Lower lobe of right lung (tissue), 2 donors: ENCODE data around the gene TERT. TPM values are rescaled to one million over a fixed set of nuclear protein-coding genes. Genes with fewer than 3 reads are reported as not detected.

ENCODE experiments used
- ATAC-seq, 2 donors: fragments of 200-7000 bp; cut with Tn5 transposase; one replicate each; pipeline ENCODE4 v1.9.1; 2020 to 2022; ENCODE audit warnings: mild to moderate bottlenecking in 2 of 2, moderate library complexity in 2 of 2
- DNase-seq: peaks from one replicate; pipeline ENCODE4 v3.0.0-alpha.2; 2020
- H3K27ac ChIP-seq: fragments of 200-600 bp; one replicate; pipeline ENCODE4 v1.8.0; 2022
- H3K27me3 ChIP-seq: fragments of 200-600 bp; one replicate; pipeline ENCODE4 v1.8.0; 2022; ENCODE audit warnings: low read depth
- H3K36me3 ChIP-seq: fragments of 200-600 bp; one replicate; pipeline ENCODE4 v1.8.0; 2022; ENCODE audit warnings: mild to moderate bottlenecking
- H3K4me1 ChIP-seq: fragments of 200-600 bp; one replicate; pipeline ENCODE4 v1.8.0; 2022
- H3K4me3 ChIP-seq: fragments of 200-600 bp; one replicate; pipeline ENCODE4 v1.8.0; 2022; ENCODE audit warnings: mild to moderate bottlenecking
- H3K9me3 ChIP-seq: fragments of 200-600 bp; one replicate; pipeline ENCODE4 v1.8.0; 2022
- CTCF ChIP-seq: fragments of 200-600 bp; IDR thresholded peaks from one replicate; pipeline ENCODE4 v1.8.0; 2022; ENCODE audit warnings: antibody characterized with exemption, mild to moderate bottlenecking
- intact Hi-C: fragments of 100-400 bp; cut with DNase I; formaldehyde crosslinking; loops from one replicate; pipeline ENCODE4 v1.11.0; 2022
- total RNA-seq: library from RNA; stranded (reverse); fragmentation: NEBNext Ultra II Directional; extraction: Animal tissue kit (Norgen Biotek cat#: 25700); gene quantifications from one replicate; pipeline ENCODE4 v1.2.1, GENCODE V29; 2021
- donor health status: DM: no; HTN: yes; CAD: no; lungs with severe emphysema.

The TERT gene
- total RNA-seq, 1 donor from 2014 or later = not detected

DNA sequence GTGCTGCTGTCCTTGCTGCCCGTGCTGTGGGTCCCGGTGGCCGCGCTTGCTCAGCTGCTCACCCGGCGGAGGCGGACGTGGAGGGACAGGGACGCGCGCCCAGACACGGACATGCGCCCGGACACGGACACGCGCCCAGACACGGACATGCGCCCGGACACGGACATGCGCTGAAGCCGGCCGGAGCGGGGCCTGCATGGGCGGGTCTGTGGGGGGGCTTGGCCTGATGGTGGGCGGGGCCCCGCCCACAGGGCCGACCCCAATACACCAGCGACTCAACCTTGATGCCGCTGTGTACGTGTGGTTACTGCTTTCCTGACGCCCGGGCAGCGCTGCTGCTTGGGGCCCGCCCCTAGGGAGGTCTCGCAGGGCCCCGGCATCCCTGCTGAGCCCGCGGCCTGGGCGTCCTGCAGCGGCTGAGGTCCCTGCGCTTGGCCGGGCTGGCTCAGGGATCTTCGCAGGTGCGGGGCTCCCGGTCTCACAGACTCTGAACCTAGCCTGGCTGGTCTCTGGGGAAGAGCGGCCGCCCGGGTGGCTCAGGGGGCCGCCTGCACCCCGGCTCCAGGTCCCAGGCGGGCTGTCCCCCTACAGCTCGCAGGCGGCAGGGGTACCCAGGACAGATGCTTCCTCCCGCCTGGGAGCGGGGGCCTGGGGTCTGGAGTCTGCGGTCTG is 48.8 kb downstream of the TERT start:
- Histone ChIP-seq H3K27ac (no peak overlapping the region), H3K27me3 (peaks cover 50% of the 10 kb centered on the region), H3K36me3 (no peaks in the 10 kb centered on the region), H3K9me3 (no peaks in the 10 kb centered on the region), H3K4me3 (no peak overlapping the region), H3K4me1 (no peaks in the 10 kb centered on the region)
- no peak for ATAC-seq
- intact Hi-C loops = no loop called here
- DNase-seq = no peak
- TF ChIP-seq CTCF = no peak

DNA sequence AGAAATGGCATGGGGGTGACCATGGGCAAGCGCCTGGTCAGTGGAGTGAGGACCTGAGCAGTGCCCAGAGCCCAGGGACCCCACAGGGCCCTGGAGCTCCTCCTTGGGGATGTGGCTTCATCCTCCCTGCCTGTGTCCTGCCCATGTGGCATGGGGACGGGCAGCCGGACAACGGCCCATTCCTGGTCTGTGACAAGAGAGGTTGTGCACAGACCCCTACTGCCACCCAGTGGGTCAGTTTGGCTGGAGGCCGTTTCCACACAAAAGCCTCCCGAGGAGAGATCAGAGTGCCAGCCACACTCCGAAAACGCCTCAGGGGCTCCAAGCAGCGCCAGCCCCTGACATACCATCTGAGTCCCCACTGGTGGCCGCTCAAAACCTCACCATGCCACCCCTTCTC is 49.9 kb downstream of the TERT start:
- DNase-seq (no peak), ATAC-seq (no peak)
- Histone ChIP-seq H3K27me3 (peaks cover 50% of the 10 kb centered on the region), H3K9me3 (no peaks in the 10 kb centered on the region), H3K36me3 (no peaks in the 10 kb centered on the region), H3K4me1 (no peaks in the 10 kb centered on the region), H3K27ac (no peak overlapping the region), H3K4me3 (no peak overlapping the region)
- intact Hi-C loops = no loop called here
- no peak for TF ChIP-seq CTCF

DNA sequence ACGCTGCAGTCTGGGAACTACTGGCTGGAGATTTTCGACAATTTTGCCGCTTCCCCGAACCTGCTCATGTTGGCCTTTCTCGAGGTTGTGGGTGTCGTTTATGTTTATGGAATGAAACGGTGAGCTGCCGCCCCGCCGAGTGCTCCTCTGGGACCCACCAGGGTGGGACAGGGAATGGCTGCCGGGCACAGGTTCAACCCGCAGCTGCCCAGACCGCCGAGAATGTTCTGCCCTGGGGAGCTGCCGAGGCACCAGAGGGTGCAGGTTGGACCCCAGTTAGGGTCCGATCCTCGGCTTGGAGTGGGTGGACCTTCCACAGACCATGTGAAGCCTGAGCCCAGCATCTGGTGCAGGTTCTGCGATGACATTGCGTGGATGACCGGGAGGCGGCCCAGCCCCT is 50.6 kb downstream of the TERT start:
- no peak overlapping the region for H3K27ac ChIP-seq
- H3K4me3 ChIP-seq = no peak overlapping the region
- no peaks in the 10 kb centered on the region for H3K9me3 ChIP-seq
- H3K36me3 ChIP-seq = no peaks in the 10 kb centered on the region
- no peak for TF ChIP-seq CTCF
- ATAC-seq (no peak), DNase-seq (no peak)
- H3K27me3 ChIP-seq = peaks cover 50% of the 10 kb centered on the region
- H3K4me1 ChIP-seq = no peaks in the 10 kb centered on the region
- intact Hi-C loops = no loop called here

- no peaks in the 10 kb centered on the region for H3K9me3 ChIP-seq
- no peak overlapping the region for H3K4me3 ChIP-seq
- intact Hi-C loops = no loop called here
- no peak overlapping the region for H3K27ac ChIP-seq
- DNase-seq = no peak
- H3K36me3 ChIP-seq = no peaks in the 10 kb centered on the region
- no peak for TF ChIP-seq CTCF
- no peak for ATAC-seq
- H3K4me1 ChIP-seq = no peaks in the 10 kb centered on the region
- peaks cover 50% of the 10 kb centered on the region for H3K27me3 ChIP-seq
These were observed 51.3 kb downstream of the TERT start for GRCh38 chr5:1243487-1244130.

DNA sequence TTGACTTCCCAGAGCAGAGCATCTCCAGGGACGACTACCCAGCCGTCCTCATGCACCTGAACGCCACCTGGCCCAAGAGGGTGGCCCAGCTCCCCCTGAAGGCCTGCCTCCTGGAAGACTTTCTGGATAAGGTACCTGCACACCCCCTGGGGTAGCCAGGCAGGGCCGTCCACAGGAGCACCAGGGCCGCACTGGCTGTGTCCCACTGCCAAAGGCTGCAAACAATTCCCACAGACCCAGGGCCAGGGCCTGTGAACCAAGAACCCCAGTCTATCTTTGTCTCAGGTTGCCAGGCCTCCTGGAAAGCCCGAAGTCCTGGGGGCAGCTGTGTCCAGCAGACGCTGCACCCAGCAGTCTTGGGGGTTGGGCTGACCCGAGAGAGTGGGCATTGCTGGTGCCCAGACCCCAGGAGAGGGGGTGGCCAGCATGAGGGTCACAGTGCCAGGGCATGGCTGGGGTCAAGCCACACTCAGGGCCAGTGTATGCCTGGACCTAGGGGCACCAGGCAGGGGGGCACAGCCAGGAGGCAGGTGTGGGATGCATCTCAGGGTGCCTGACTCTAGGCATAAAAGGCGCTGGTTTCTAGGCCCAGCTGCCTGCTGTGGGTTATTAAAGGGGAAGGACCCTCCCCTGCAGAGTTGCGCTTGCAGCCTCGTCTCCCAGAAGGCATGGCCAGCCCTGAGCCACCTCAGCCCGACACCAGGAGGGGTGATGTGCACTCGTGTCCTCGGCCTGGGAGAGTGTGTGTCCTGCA is 52.0 kb downstream of the TERT start:
- intact Hi-C loops = no loop called here
- peaks cover 43% of the 10 kb centered on the region for H3K27me3 ChIP-seq

More for the DNA sequence above, 52.0 kb downstream of the TERT start:
- ATAC-seq (no peak), DNase-seq (no peak)
- no peaks in the 10 kb centered on the region for H3K36me3 ChIP-seq
- H3K4me1 ChIP-seq = no peaks in the 10 kb centered on the region
- H3K9me3 ChIP-seq = no peaks in the 10 kb centered on the region
- TF ChIP-seq CTCF = no peak
- H3K27ac ChIP-seq = no peak overlapping the region
- H3K4me3 ChIP-seq = no peak overlapping the region
